Measurements from ENCODE around the gene ACYP2.
A peak's percentile ranks its signal among the peaks of the same experiment; 100 is the strongest.
"Not testable (repeated sequence)": the region's sequence is repeated elsewhere in the genome, so short reads cannot be mapped to it uniquely, and the experiment has no call there.

The ACYP2 gene

DNA sequence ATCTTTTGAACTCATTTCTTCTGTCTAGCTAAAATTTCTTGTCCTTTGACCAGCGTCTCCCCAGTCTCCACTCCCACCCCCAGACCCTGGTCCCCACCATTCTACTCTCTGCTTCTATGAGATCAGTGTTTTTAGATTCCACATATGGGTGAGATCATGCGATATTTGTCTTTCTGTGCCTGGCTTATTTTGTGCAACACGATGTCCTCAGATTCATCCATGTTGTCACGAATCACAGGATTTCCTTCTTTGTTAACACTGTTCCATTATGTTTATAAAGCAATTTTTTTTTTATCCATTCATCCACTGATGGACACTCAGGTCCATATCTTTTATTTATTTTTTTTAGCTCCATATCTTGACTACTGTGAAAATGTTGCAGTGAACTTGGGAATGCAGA lies 16.0 kb upstream of the ACYP2 start:
- no peak for DNase-seq (ENCODE audit: low read depth)

DNA sequence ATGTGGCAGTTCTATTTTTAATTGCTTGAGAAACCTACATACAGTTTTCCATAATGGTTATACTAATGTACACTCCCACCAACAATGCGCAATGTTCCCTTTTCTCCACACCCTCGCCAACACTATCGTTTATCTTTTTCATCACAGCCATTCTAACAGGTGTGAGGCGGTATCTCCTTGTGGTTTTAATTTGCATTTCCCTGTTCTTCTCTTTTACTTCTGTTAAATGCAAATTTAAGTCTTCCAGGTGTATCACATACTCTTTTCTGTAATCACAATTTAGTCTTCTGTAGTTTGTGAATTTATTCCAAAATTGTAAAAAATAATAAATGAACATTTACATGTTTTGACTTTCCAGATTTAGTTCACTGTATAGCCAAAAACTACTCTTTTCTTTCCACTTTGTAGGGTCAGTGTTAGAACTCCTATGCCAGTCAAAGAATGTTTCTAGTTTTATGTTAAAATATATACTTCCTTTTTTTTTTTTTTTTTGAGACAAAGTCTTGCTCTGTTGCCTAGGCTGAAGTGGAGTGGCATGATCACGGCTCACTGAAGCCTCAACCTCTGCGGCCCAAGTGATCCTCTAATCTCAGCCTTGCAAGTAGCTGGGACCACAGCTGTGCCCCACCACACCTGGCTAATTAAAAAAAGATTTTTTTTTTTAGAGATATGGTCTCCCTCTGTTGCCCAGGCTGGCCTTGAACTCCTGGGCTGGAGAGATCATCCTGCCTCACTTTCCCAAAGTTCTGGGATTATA lies 15.4 kb upstream of the ACYP2 start:
- DNase-seq (ENCODE audit: low read depth): no peak

DNA sequence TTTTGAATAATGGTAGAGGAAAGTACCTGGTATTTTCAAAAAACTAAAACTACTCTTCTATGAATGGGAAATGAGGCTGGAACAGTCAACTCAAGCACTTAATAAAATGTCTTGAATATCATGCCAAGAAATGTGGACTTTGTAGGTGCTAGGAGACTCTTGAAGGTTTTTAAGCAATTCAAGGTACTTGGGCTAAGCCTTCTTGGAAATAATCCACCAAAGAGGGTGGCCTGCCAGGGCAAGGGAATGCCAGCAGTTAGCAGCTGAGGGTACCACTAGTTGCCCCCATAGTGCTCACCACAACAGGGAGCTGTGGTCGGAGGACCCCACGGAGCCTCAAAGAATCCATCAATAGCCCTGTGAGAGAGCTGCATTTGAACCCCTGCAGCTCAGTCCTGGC lies 14.6 kb upstream of the ACYP2 start:
- DNase-seq (ENCODE audit: low read depth): no peak

DNA sequence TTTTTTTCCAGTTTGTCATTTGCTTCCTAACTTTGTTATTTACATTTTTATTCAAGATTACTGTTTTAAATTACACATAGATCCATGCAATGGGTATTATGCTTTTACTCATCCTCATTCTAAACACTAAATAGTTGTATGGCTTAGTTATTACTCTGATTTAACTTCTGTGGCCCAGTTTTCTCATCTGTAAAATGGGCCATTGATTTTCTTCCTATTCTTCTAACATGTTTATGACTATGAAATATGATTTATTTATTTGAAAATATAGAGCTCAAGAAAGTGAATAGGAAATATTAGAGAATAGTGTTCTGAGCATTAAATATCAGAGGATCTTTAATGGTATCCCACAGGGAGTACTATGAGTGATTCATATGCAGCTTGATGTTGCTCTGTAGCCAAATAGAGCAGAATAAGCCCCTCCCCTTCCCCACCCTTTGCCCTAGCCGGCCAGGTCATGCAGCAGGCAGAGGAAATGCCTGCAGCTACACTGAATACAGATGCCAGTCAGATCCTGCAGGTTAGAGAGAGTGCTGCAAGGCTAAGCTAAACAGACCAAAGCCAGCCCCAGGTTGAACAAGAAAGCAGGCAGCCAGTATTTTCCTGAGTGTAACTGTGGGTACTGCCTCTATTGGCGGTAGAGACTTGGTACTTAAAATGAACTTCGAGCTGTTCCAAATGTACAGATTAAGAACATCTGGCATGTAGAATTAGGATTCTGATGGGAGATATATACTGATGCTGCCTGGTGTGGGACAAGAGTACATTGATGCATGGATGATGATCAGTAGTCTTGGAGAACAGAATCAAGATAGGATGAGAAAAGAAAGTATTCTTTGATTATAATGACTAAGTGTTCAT lies 11.7 kb upstream of the ACYP2 start:
- no peak for DNase-seq (ENCODE audit: low read depth)

DNA sequence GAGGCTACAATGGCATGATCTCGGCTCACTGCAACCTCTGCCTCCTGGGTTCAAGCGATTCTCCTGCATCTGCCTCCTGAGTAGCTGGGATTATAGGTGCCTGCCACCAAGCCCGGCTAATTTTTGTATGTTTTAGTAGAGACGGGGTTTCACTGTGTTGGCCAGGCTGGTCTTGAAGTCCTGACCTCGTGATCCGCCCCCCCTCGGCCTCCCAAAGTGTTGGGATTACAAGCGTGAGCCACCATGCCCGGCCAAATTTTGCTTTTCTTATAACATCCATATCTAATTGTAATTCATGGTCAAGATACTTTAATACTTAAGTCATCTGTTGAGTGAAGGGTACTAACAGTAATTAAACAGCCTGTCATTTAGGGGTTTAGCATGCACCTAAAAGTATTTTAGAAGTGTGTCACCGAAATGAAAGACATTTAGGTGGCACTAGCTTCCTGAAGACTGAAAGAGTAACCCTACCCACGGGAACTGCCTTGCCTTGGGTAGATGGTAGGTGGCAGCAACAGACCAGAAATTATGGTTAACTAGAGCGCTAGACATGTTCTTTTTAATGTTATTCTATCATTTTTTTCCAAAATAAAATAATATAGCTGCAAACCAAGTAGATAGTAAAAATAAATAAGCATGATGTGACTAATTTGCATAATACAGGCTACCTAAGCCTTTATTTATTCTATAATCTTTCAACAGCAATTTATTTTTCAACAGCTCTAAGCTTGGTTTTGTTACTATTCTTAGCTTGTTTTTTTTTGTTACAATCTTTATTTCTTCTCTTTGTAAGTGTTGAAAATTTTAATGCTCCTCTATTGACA lies 8.6 kb upstream of the ACYP2 start:
- DNase-seq (ENCODE audit: low read depth): peak; percentile 22

DNA sequence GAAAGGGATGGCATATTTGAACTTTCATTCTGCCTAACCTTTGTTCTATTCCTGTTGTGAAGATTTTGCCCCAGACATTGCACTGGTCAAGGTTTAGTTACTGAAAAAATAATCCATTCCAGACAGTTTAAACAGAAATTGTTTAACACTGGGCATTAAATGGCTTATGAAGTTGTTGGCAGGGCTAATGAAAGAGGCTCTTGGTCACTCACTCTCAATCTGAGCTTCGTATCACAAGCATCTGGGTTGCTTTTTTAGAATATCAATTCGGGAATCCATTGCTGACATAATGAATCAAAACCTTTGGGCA lies 8.0 kb upstream of the ACYP2 start:
- DNase-seq (ENCODE audit: low read depth): no peak

DNA sequence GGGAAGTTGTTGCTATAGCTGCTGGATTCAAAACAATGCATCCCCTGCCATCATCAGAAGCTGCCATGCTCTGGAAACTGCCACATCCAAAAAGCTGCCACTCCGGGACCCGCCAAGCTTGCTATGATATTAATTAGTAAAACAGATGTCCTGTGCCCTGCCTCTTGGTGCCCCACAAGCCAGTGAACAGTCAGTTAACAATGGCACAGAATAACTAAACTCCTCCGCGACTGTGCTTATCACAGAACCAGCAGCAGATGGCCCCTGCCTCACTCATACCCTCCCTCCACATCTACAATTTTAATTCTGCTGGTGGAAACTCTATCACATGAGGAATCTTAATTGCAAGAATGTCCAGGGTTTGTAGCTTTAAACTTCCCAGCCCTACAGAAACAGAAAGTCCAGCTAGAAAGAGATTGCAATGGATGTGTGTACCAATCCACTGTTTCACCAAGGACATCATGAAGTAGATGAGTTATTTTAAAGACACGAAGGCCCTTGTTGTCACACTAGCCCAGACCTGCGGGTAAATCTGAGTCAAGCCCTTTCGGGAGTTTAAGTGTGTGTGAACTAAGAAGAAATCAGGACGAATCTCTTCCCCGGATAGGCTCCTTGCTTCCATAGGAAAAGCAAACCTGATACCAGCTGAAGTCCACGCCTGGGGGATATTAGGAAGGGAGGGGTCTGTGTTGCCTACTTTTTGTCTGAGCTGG lies 7.4 kb upstream of the ACYP2 start:
- no peak for DNase-seq (ENCODE audit: low read depth)

DNA sequence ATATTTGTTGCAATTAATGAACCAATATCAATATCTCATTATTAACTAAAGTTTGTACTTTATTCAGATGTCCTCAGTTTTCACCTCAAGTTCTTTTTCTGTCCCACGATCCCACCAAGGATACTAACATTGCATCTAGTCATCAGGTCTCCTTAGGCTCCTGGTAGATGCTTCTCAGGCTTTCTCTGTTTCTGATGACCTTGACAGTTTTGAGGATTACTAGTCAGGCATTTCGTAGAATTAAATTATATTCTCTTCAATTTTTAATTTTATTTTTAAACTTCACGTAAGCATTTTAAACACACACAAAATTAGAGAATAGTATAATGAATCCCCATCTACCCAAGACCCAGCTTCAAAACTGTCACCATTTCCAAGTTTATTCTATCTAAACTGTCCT lies 5.6 kb upstream of the ACYP2 start:
- DNase-seq (ENCODE audit: low read depth): no peak

DNA sequence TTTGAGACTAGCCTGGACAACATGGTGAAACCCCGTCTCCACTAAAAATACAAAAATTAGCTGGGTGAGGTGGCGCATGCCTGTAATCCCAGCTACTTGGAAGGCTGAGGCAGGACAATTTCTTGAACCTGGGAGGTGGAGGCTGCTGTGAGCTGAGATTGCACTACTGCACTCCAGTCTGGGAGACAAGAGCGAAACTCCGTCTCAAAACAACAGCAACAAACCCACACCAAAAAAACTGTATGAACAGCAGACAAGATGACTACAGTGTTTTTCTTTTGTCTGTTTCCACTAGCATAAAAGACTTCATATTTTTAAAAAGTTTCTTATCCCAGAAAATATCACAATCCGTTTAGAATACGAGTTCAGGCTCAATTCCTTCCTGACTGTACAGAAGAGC lies 936 bp upstream of the ACYP2 start:
- DNase-seq (ENCODE audit: low read depth): not testable (repeated sequence)

DNA sequence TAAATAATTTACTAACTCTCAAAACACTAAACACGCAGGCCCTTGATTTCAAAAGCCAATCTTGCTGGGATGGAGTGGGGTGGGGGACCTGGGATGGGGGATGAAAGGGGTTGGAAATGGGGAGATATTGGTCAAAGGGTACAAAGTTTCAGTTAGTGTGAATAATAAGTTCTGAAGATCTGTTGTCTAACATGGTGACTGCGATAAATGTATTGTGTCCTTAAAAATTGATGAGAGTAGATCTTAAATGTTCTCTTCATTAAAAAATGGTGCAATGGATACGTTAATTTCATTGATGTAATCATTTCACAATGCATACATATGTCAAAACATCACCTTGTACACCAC lies 505 bp upstream of the ACYP2 start:
- no peak for DNase-seq (ENCODE audit: low read depth)

DNA sequence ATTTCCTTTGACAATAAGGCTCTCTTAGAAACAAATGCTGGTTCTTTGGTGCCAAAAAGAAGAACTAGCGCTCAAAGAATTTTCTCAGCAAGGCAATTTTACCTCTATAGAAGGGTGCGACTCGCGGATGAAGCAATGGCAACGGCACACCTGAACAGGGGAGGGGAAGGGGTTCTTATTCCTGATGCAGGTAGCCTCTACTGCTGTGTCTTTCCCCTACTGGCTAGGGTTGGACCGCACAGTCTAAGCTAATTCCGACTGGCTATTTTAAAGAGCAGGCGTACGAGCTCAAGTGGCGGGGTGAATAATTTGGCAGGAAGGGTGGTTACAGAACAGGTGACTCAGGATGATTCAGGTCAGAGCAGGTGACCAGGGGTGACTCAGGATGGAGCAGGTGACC lies 1.2 kb downstream of the ACYP2 start:
- DNase-seq (ENCODE audit: low read depth): not testable (repeated sequence)

DNA sequence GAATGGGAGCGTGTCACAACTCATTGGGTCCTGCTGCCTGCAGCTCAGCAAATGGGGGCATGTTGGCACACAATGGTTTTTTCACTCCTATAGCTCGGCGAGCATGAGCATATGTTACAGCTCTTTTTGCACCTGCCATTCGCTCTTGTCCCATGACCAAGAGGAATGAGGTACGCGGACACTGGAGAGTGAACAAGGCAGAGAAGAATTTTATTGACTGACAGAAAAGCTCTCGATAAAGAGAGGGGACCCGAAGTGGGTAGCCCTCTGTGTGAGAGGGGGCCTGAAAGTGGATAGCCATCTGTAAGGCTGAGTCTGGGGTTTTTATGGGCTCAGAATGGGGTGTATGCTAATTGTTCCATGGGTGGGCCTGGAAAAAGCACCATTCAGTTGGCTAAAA lies 5.5 kb downstream of the ACYP2 start:
- DNase-seq (ENCODE audit: low read depth): no peak

DNA sequence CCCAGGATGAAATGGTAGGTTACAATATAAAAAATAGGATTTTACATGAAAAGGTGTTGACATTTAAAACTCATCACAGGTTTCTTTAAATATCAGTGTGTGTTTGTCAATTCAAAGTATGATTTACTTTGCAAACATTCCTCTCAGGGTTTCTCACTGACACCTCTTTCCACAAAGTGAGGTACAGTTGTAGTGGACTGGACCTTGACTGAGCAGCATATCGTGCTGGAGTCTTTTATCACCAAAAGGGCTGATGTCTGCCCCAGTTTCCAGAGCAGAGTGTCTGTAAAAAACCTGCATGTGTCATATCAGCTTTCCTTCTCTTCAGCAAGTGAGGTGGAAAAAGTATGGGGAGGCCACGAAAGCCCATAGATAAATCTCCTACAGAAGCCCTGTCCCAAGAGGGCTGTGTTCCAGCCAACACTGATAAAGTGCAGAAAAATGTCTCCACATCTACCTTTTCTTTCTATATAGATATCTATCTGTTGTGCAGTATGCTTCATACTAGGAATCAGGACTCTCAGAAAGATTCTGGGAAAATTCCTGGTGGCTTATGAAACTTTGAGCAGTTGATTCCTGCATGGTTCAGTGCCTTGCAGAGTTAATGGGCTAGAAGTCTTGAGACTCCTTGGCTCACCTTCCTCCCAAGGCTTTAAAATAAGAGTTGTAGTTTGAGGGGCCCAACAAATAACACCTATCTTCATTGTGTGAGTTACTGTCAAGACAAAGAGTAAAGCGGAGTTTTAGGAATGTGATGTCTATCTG lies 6.9 kb downstream of the ACYP2 start:
- no peak for DNase-seq (ENCODE audit: low read depth)

DNA sequence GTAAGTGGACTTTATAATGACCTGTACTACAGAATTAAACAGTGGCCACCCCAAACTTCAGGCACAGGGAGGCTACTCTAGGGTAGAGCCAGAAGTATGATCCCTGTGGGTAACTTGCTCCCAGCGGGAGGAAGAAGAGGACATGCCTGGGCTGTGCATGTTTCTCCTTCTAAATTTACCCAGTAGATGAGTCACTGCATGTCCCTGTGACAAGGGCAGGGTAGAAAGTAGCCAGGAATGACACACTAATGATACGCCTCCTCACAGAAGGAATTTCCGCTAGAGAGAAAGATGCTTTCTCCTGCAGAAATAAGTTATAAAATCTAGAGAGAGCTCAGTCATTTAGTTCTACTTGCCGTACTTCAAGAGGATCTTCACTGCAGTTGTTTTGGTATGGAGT lies 7.5 kb downstream of the ACYP2 start:
- DNase-seq (ENCODE audit: low read depth): no peak

DNA sequence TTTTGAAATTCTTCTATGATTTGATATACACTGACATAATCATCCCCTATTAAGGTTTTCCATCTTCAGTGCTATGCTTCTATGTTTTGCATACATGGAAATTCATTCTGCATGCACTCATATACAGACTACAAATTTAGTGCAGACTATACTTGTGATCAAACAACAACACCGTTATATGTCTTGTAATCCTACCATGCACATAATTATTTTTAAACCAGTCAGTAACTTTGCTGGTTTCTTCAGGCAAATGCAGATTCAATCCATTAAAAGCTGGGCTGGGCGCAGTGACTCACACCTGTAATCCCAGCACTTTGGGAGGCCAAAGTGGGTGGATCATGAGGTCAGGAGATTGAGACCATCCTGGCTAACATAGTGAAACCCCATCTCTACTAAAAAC lies 11.8 kb downstream of the ACYP2 start:
- DNase-seq (ENCODE audit: low read depth): not testable (repeated sequence)

DNA sequence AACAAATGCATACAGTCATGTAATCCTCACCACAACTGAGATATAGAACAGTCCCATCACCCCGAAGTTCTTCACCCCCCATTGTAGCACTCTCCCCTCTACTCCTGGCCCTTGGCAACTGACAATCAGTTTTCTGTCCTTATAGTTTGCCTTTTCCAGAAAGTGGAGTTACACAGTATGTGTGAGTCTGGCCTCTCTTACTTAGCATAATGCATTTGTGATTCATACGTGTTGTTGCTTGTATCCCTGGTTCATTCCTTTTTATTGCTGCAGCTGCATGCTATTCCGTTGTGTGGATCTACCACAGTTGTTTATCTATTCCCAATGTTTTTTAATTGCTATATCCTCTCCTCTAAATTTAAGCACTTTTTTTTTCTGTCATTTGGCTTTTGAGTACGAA lies 17.6 kb downstream of the ACYP2 start:
- no peak for DNase-seq (ENCODE audit: low read depth)

DNA sequence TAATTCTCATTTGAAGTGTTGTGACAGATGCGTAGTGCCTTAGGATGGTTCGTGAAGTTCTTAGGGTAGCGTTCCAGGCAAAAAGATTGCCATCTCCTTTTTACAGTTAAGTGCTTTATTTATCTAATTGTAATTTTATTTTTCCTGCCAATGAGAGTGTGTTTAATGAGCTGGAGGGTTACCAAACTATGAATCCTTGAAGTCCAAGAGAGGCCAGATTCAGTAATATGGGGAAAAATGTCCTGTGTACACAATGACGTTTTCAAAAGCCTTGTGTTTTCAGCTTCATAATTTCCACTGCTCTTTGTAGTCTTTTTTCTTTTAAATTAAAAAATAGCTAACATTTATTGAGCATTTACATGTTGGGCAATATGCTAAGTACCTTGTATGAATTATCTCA lies 23.8 kb downstream of the ACYP2 start:
- DNase-seq (ENCODE audit: low read depth): no peak

DNA sequence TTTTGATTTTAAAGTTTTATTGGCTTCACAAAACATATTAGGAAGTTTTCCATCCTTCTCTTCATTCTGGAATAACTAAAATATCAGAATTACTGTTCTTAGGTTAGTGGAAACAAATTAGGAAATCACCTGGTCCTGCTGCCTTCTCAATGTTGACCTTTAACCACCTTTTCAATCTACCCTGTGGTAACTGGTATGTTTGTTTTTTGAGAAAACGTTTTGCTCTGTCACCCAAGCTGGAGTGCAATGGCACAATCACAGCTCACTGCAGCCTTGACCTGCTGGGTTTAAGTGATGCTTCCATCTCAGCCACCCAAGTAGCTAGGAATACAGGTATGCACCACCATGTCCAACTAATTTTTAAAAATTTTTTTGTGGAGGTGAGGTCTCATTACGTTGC lies 28.4 kb downstream of the ACYP2 start:
- DNase-seq (ENCODE audit: low read depth): no peak

DNA sequence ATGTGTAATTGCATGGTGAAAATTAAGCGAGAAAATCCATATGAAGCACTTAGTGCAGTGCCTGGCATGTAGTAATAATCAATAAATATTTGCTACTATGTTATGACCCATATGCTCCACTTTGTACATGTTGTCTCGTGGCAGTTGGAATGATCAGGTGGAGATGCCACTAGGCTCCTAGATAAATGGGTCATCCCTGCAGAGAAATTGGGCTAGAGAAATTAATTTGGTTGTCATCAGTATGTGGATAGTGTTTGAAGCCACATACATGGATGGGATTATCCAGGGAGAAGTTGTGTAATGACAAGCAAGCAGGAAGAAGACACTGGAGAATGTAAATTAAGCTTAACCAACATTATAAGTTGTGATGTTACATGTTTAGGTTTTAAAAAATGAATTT lies 33.0 kb downstream of the ACYP2 start:
- no peak for DNase-seq (ENCODE audit: low read depth)

DNA sequence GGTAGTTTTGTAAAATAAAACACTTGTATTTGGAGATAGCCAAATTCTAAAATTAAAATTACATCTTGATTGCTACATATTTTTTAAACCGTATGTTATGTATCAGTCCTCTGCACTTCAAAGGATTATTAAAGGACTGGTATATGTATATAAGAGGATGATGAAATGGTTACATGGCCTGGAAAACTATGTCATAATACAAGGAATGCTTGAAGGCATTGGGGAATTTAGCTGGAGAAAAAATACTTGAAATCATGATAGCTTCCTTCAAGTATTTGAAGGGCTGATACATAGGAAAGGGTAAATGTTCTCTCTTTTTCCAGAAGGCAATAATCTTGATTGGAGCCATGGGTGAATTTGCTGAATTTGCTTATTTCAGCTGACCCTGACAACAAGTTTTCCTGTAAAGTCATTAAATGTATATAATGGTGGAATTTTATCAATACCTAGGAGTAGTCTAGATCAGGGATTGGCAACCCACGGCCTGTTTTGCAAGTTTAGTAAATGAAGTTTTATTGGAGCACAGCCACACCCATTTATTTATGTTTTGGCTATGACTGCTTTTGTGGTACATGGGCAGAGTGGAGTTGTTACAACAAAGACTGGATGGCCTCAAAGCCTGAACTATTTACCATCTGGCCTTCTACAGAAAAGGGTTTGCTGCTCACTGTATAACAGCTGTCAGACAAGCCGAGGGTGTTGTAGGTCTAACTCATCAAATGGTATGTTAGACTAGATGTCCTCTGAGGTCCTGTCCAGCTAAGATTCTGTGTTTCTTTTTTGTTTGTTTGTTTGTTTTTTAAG lies 34.4 kb downstream of the ACYP2 start:
- no peak for DNase-seq (ENCODE audit: low read depth)

DNA sequence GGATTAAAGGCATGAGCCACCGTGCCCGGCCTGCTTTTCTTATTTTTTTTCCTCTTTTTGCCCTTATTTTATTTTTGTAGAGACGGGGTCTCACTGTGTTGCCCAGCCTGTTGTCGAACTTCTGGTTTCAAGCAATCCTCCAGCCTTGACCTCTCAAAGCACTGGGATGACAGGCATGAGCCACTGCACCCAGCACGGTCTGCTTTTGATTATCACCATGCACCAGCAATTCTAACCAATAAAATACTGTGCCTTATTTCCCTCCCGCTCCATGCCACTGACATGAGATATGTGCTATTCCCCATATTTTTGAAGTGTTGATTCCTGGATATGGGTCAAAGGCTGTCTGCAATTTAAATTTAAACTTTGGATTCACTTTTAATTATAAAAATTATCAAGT lies 42.9 kb downstream of the ACYP2 start:
- DNase-seq (ENCODE audit: low read depth): no peak

All from stimulated activated CD8-positive, alpha-beta memory T cell treated with anti-CD3 and anti-CD28 coated beads, Interleukin-12 subunit alpha, Interleukin-12 subunit beta, amount 100 ng/mL, for 1 hour (primary cell).